LNCaP clone FGC (cell line): Measurements from ENCODE around the gene RCOR1.

Source experiments
- DNase-seq: peaks from one replicate; pipeline ENCODE4 v3.0.0-alpha.2; 2011; ENCODE audit warnings: low read depth
- H3K4me3 ChIP-seq: 2 replicates; pipeline ENCODE4 v1.5.1; 2011; ENCODE audit warnings: mild to moderate bottlenecking, low read depth, low read length, control low read depth
- TF ChIP-seq, protein P1 (sequence below): IDR thresholded peaks from 2 replicates; pipeline ENCODE4 v1.5.1; 2012; ENCODE audit warnings: mild to moderate bottlenecking; ENCODE audit not compliant: control insufficient read depth, insufficient read depth; ENCODE audit errors: extremely low read depth

The RCOR1 gene

DNA sequence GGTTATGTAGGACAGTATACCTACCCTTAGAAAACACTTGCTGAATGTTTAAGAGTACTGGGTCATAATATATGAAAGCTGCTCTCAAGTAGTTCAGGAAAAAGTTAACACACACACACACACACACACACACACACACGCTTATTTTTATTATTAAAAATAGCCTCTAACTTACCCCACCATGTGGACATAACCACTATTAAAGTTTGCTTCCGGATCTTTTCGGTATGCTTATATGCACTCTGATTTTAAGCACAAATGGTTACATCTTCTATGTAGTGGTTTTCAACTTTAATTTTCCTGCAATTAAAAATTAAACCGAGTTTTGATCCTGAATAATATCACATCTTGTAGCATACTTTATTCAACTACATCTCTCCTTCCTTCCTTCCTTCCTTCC, 99.9 kb downstream of the RCOR1 start:
- TF ChIP-seq, protein P1, sequence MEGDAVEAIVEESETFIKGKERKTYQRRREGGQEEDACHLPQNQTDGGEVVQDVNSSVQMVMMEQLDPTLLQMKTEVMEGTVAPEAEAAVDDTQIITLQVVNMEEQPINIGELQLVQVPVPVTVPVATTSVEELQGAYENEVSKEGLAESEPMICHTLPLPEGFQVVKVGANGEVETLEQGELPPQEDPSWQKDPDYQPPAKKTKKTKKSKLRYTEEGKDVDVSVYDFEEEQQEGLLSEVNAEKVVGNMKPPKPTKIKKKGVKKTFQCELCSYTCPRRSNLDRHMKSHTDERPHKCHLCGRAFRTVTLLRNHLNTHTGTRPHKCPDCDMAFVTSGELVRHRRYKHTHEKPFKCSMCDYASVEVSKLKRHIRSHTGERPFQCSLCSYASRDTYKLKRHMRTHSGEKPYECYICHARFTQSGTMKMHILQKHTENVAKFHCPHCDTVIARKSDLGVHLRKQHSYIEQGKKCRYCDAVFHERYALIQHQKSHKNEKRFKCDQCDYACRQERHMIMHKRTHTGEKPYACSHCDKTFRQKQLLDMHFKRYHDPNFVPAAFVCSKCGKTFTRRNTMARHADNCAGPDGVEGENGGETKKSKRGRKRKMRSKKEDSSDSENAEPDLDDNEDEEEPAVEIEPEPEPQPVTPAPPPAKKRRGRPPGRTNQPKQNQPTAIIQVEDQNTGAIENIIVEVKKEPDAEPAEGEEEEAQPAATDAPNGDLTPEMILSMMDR, result 0 out of 2 replicates have a peak, but pooled peaks have one; percentile 7
- no peak for DNase-seq
- peak overlapping the region; percentile 21 for H3K4me3 ChIP-seq

DNA sequence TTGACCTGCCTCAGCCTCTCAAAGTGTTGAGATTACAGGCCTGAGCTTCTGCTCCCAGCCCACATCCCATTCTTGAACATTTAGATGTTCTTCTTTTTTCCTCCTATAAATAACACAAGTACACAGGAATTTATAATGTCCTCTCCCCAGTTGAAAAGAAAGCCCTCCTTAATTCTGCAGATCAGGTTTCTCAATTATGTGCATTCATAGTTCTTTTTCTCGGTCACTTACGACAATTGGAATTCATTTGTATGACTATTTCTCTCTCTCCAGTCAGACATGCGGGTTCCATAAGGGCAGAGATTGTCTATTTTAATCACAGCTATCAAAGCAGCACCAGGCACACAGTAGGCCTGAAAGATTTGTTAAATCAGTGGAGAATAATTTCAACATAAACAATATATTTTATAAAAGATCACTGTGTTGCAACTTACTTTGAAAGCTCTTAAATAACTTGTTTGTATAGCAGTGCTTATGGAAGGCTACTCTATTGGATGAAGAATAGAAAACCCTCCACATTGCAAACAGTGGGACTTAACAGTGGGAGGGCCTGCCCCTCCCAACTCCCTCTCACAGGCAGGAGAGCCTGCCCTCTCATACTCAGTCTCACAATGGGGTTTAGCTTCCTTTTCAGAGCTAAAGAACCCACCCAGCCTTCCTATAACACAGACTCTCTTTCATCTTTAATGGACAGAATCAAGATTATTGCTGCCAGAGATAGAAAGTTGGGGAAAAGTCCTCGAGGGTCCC, 100.7 kb downstream of the RCOR1 start:
- no peak overlapping the region for H3K4me3 ChIP-seq
- no peak for DNase-seq
- TF ChIP-seq, protein P1, result no peak

GRCh38 chr14:102694530-102695166, 102.2 kb downstream of the RCOR1 start:
- DNase-seq, result no peak
- TF ChIP-seq, protein P1, result peak; percentile 65
- H3K4me3 ChIP-seq, result no peak overlapping the region

- TF ChIP-seq, protein P1, result no peak
- no peak overlapping the region for H3K4me3 ChIP-seq
- DNase-seq, result no peak
Observed at GRCh38 chr14:102695167-102695555, 102.7 kb downstream of the RCOR1 start.

DNA sequence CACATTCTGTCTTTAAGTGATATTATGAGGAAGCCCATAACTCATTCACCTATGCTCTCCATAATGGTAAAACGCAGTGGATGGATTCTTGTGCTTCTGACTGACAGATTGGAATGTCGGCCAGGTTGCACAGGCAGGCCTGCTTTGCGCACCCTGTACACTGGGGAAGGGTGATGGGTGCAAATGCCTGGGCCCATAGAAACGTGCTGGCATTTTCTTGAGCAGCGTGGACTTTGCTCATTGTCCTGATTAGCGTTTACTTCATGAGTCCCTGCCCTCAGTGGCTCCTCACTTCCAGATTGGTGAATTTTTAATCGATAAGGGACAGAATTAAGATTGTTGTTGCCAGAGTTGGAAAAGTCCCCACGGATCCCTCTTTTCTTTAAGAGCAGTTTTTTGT, 103.9 kb downstream of the RCOR1 start:
- H3K4me3 ChIP-seq, result no peak overlapping the region
- no peak for DNase-seq
- TF ChIP-seq, protein P1, result no peak

- no peak for DNase-seq
- TF ChIP-seq, protein P1, result no peak
Observed at GRCh38 chr14:102696856-102697495, 104.5 kb downstream of the RCOR1 start.

More at GRCh38 chr14:102696856-102697495, 104.5 kb downstream of the RCOR1 start:
- H3K4me3 ChIP-seq, result no peak overlapping the region
